ENCODE results near the gene HS1BP3. TPM values are rescaled to one million over a fixed set of nuclear protein-coding genes. Genes with fewer than 3 reads are reported as not detected.

HS1BP3 gene
- total and polyA plus RNA-seq, 9 of the 15 experiments (the other 6 are each of a cell fraction or from before 2014, with no cell fraction given) = 0.41 to 8.3 (median 5.9) TPM

DNA sequence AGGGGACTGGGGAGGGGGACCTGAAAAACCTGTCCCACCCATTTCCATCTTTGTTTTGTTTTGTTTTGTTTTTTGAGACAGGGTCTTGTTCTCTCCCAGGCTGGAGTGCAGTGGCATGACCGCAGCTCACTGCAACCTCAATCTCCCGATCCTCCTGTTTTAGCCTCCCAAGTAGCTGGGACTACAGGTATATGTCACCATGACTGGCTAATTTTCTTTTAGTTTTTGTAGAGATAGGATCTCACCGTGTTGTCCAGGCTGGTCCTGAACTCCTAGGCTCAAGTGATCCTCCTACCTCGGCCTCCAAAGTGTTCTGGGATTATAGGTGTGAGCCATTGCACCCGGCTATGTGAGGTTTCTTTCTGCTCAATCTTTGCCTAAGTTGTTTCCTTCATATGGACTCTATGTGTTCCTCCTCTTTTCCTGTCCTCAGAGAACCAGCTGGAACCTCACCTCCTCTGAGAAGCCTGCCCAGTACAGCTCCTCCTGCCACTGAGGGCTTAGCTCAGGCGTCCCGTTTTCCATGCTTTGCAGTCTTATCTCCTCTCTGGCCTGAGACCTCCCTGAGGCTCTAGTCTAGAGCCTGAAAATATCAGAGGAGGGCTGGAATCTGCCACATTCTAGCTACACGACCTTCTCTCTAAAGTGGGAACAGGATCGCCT is 74.8 kb downstream of the HS1BP3 start (continued):
- TF ChIP-seq, protein P1, sequence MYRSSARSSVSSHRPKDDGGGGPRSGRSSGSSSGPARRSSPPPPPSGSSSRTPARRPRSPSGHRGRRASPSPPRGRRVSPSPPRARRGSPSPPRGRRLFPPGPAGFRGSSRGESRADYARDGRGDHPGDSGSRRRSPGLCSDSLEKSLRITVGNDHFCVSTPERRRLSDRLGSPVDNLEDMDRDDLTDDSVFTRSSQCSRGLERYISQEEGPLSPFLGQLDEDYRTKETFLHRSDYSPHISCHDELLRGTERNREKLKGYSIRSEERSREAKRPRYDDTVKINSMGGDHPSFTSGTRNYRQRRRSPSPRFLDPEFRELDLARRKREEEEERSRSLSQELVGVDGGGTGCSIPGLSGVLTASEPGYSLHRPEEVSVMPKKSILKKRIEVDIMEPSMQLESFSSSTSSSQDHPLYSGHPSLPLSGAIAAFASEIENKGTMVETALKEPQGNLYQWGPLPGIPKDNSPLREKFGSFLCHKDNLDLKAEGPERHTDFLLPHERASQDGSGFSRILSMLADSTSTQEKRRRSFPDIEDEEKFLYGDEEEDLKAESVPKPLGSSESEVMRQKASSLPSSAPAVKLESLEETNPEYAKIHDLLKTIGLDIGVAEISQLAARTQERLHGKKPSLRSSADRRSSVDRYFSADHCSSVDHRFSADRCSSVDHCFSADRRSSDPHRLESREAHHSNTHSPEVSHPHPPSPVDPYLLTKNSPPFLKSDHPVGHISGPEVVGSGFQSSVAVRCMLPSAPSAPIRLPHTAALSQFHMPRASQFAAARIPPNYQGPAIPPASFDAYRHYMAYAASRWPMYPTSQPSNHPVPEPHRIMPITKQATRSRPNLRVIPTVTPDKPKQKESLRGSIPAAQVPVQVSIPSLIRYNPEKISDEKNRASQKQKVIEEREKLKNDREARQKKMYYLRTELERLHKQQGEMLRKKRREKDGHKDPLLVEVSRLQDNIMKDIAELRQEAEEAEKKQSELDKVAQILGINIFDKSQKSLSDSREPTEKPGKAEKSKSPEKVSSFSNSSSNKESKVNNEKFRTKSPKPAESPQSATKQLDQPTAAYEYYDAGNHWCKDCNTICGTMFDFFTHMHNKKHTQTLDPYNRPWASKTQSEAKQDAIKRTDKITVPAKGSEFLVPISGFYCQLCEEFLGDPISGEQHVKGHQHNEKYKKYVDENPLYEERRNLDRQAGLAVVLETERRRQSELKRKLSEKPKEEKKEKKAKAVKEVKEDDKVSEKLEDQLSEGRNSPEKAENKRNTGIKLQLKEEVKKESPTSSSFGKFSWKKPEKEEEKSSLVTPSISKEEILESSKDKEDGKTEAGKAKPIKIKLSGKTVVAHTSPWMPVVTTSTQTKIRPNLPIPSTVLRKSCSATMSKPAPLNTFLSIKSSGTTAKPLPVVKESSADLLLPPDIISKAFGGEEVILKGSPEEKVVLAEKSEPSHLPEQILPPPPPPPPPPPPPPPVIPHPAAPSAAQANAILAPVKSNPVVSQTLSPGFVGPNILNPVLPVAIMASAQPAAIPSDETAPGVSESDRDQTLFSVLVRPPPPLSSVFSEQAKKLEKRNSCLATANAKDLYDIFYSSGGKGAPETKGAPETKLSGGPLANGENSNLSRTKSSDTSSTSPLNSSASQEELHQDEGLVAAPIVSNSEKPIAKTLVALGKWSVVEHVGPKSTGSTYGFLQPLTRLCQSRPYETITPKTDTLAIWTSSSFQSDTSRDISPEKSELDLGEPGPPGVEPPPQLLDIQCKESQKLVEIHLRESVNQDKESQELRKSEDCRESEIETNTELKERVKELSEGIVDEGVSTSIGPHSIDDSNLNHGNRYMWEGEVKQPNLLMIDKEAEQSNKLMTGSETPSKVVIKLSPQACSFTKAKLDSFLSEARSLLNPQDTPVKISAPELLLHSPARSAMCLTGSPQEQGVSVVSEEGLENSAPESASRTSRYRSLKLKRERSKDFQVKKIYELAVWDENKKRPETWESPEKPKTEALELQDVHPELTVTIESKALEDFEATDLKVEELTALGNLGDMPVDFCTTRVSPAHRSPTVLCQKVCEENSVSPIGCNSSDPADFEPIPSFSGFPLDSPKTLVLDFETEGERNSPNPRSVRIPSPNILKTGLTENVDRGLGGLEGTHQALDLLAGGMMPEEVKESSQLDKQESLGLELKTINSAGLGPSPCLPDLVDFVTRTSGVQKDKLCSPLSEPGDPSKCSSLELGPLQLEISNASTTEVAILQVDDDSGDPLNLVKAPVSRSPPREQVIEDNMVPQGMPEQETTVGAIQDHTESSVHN (IDR thresholded peaks at IDR 0.05; ENCODE audit: borderline replicate concordance in 1 of 2, low read depth in 1 of 2) = no peak
- TF ChIP-seq, protein P2, sequence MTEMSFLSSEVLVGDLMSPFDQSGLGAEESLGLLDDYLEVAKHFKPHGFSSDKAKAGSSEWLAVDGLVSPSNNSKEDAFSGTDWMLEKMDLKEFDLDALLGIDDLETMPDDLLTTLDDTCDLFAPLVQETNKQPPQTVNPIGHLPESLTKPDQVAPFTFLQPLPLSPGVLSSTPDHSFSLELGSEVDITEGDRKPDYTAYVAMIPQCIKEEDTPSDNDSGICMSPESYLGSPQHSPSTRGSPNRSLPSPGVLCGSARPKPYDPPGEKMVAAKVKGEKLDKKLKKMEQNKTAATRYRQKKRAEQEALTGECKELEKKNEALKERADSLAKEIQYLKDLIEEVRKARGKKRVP (CRISPR knock-in tag; IDR thresholded peaks at IDR 0.05) = no peak
- TF ChIP-seq TBP (optimal IDR thresholded peaks at IDR 0.05; ENCODE audit: low read depth, low read length) (no peak), NFRKB (IDR thresholded peaks at IDR 0.05; ENCODE audit: low read depth) (peak; percentile 64; the same call in 1 of the 2 replicates), HDAC2 (IDR thresholded peaks at IDR 0.05) (no peak), KDM5B (IDR thresholded peaks at IDR 0.05; ENCODE audit: insufficient replicate concordance, low read depth, low read length) (no peak), MIER1 (IDR thresholded peaks at IDR 0.05; ENCODE audit: low read depth) (no peak), GTF2F1 (IDR thresholded peaks at IDR 0.05; ENCODE audit: low read depth, low read length) (no peak), SRSF7 (optimal IDR thresholded peaks at IDR 0.05; ENCODE audit: low read depth, low read length) (no peak), ZFP36 (IDR thresholded peaks at IDR 0.05; ENCODE audit: low read depth, low read length, partially characterized antibody) (peak; percentile 65), KLF1 (tag; IDR thresholded peaks at IDR 0.05) (no peak)
- TF ChIP-seq, protein P3, sequence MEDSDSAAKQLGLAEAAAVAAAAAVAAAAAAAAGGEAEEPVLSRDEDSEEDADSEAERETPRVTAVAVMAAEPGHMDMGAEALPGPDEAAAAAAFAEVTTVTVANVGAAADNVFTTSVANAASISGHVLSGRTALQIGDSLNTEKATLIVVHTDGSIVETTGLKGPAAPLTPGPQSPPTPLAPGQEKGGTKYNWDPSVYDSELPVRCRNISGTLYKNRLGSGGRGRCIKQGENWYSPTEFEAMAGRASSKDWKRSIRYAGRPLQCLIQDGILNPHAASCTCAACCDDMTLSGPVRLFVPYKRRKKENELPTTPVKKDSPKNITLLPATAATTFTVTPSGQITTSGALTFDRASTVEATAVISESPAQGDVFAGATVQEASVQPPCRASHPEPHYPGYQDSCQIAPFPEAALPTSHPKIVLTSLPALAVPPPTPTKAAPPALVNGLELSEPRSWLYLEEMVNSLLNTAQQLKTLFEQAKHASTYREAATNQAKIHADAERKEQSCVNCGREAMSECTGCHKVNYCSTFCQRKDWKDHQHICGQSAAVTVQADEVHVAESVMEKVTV (CRISPR knock-in tag; IDR thresholded peaks at IDR 0.05) = no peak
- TF ChIP-seq, protein P4, sequence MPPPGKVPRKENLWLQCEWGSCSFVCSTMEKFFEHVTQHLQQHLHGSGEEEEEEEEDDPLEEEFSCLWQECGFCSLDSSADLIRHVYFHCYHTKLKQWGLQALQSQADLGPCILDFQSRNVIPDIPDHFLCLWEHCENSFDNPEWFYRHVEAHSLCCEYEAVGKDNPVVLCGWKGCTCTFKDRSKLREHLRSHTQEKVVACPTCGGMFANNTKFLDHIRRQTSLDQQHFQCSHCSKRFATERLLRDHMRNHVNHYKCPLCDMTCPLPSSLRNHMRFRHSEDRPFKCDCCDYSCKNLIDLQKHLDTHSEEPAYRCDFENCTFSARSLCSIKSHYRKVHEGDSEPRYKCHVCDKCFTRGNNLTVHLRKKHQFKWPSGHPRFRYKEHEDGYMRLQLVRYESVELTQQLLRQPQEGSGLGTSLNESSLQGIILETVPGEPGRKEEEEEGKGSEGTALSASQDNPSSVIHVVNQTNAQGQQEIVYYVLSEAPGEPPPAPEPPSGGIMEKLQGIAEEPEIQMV (tag; conservative IDR thresholded peaks at IDR 0.05; ENCODE audit: low read depth) = no peak
- TF ChIP-seq, protein P5, sequence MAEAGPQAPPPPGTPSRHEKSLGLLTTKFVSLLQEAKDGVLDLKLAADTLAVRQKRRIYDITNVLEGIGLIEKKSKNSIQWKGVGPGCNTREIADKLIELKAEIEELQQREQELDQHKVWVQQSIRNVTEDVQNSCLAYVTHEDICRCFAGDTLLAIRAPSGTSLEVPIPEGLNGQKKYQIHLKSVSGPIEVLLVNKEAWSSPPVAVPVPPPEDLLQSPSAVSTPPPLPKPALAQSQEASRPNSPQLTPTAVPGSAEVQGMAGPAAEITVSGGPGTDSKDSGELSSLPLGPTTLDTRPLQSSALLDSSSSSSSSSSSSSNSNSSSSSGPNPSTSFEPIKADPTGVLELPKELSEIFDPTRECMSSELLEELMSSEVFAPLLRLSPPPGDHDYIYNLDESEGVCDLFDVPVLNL (CRISPR knock-in tag; IDR thresholded peaks at IDR 0.05; ENCODE audit: low read depth) = no peak
